OCI-LY1 (cell line): Measurements from ENCODE around the gene ATP1B3.

Experiments
- H2AFZ ChIP-seq: fragments of 200-600 bp; sonication (generic), shearing (Covaris generic); 2 replicates; pipeline ENCODE4 v1.6.0; 2014; ENCODE audit warnings: antibody characterized with exemption, mild to moderate bottlenecking, low read length
- H3F3A ChIP-seq: fragments of 200-600 bp; sonication (generic), shearing (Covaris generic); 2 replicates; pipeline ENCODE4 v1.6.0; 2014; ENCODE audit warnings: mild to moderate bottlenecking, antibody characterized with exemption, low read length, moderate library complexity; ENCODE audit not compliant: insufficient read depth
- H3K27ac ChIP-seq: fragments of 200-600 bp; sonication (generic); 2 replicates; pipeline ENCODE4 v1.5.1; 2014; ENCODE audit warnings: low read length, mixed run types, mild to moderate bottlenecking, low read depth; ENCODE audit not compliant: poor library complexity, severe bottlenecking
- H3K27me3 ChIP-seq: fragments of 200-600 bp; sonication (generic); 2 replicates; pipeline ENCODE4 v1.6.0; 2014; ENCODE audit warnings: antibody characterized with exemption, mild to moderate bottlenecking, low read length, moderate library complexity; ENCODE audit not compliant: insufficient read depth
- H3K36me3 ChIP-seq: fragments of 200-600 bp; sonication (generic); 2 replicates; pipeline ENCODE4 v1.6.1; 2014; ENCODE audit warnings: mild to moderate bottlenecking, antibody characterized with exemption, low read length, moderate library complexity, mixed read lengths; ENCODE audit not compliant: insufficient read depth
- H3K4me1 ChIP-seq: fragments of 200-600 bp; sonication (generic); 2 replicates; pipeline ENCODE4 v1.5.1; 2014; ENCODE audit warnings: mild to moderate bottlenecking, low read length, moderate library complexity; ENCODE audit not compliant: insufficient read depth, severe bottlenecking
- H3K4me2 ChIP-seq: fragments of 200-600 bp; sonication (generic), shearing (Covaris generic); 2 replicates; pipeline ENCODE4 v1.6.1; 2014; ENCODE audit warnings: low read length
- H3K4me3 ChIP-seq: fragments of 200-600 bp; sonication (generic); 2 replicates; pipeline ENCODE4 v1.5.1; 2014; ENCODE audit warnings: low read length, low read depth, mild to moderate bottlenecking, mixed read lengths; ENCODE audit not compliant: poor library complexity, severe bottlenecking
- H3K79me2 ChIP-seq: fragments of 200-600 bp; shearing (Covaris generic); 2 replicates; pipeline ENCODE4 v1.6.1; 2016; ENCODE audit warnings: mixed run types, low read length, mixed read lengths; ENCODE audit not compliant: insufficient read depth
- H3K9ac ChIP-seq: fragments of 200-600 bp; sonication (generic), shearing (Covaris generic); 2 replicates; pipeline ENCODE4 v1.6.1; 2014; ENCODE audit warnings: mild to moderate bottlenecking, low read length, mixed read lengths
- H3K9me2 ChIP-seq: fragments of 200-600 bp; sonication (generic), shearing (Covaris generic); 2 replicates; pipeline ENCODE4 v1.6.1; 2014; ENCODE audit warnings: low read depth, mild to moderate bottlenecking, low read length, mixed read lengths
- H3K9me3 ChIP-seq: fragments of 200-600 bp; shearing (Covaris generic); 2 replicates; pipeline ENCODE4 v1.6.1; 2014; ENCODE audit warnings: low read length, mixed read lengths
- H4K20me1 ChIP-seq: fragments of 200-600 bp; sonication (generic), shearing (Covaris generic); 2 replicates; pipeline ENCODE4 v1.6.0; 2016; ENCODE audit warnings: mild to moderate bottlenecking, low read length; ENCODE audit not compliant: insufficient read depth
- CTCF ChIP-seq: fragments of 200-600 bp; sonication (generic), shearing (Covaris generic); IDR thresholded peaks from 2 replicates; pipeline ENCODE4 v1.5.1; 2017; ENCODE audit warnings: mild to moderate bottlenecking, antibody characterized with exemption, low read length, moderate library complexity, mixed read lengths
- EZH2 ChIP-seq: fragments of 200-600 bp; sonication (generic), shearing (Covaris generic); IDR thresholded peaks from 2 replicates; pipeline ENCODE4 v1.8.0; 2017; ENCODE audit warnings: borderline replicate concordance, mixed run types, mild to moderate bottlenecking, antibody characterized with exemption, low read length, moderate library complexity, mixed read lengths

Gene ATP1B3

GRCh38 chr3:141878326-141878725, 1.9 kb downstream of the ATP1B3 start:
- Histone ChIP-seq H3F3A (no peaks in the 10 kb centered on the region), H3K36me3 (peaks cover 23% of the 10 kb centered on the region; the same call in 1 of the 2 replicates), H3K27ac (peak overlapping the region; percentile 58), H4K20me1 (no peaks in the 10 kb centered on the region), H3K79me2 (peaks cover 62% of the 10 kb centered on the region), H3K27me3 (no peaks in the 10 kb centered on the region), H3K4me2 (peak overlapping the region; percentile 83), H3K4me1 (peaks cover 49% of the 10 kb centered on the region), H3K9me2 (no peaks in the 10 kb centered on the region), H3K4me3 (peak overlapping the region; percentile 93), H3K9ac (peak overlapping the region; percentile 98), H2AFZ (no peak overlapping the region), H3K9me3 (no peaks in the 10 kb centered on the region)
- TF ChIP-seq EZH2: no peak
- no peak for TF ChIP-seq CTCF

GRCh38 chr3:141878817-141879216, 2.4 kb downstream of the ATP1B3 start:
- H3F3A ChIP-seq: no peaks in the 10 kb centered on the region
- TF ChIP-seq EZH2 (no peak), CTCF (no peak)
- H3K4me1 ChIP-seq: peaks cover 49% of the 10 kb centered on the region
- H3K36me3 ChIP-seq: peaks cover 23% of the 10 kb centered on the region; the same call in 1 of the 2 replicates
- peak overlapping the region; percentile 83 for H3K4me2 ChIP-seq
- peak overlapping the region; percentile 98 for H3K9ac ChIP-seq
- peak overlapping the region; percentile 93 for H3K4me3 ChIP-seq
- H4K20me1 ChIP-seq: no peaks in the 10 kb centered on the region
- peaks cover 67% of the 10 kb centered on the region for H3K79me2 ChIP-seq
- no peaks in the 10 kb centered on the region for H3K9me3 ChIP-seq
- H3K27ac ChIP-seq: no peak overlapping the region
- no peak overlapping the region for H2AFZ ChIP-seq
- no peaks in the 10 kb centered on the region for H3K9me2 ChIP-seq
- no peaks in the 10 kb centered on the region for H3K27me3 ChIP-seq

GRCh38 chr3:141881702-141882101, 5.3 kb downstream of the ATP1B3 start:
- H3K9me2 ChIP-seq: no peaks in the 10 kb centered on the region
- H3K27ac ChIP-seq: no peak overlapping the region
- H3K9ac ChIP-seq: no peak overlapping the region
- no peak overlapping the region for H2AFZ ChIP-seq
- no peak overlapping the region for H3K4me3 ChIP-seq
- no peaks in the 10 kb centered on the region for H4K20me1 ChIP-seq
- H3F3A ChIP-seq: no peaks in the 10 kb centered on the region
- peaks cover 48% of the 10 kb centered on the region for H3K36me3 ChIP-seq
- no peak for TF ChIP-seq EZH2
- no peak for TF ChIP-seq CTCF
- peaks cover 95% of the 10 kb centered on the region for H3K79me2 ChIP-seq
- peaks cover 39% of the 10 kb centered on the region for H3K4me1 ChIP-seq
- peak overlapping the region; percentile 7; the same call in 1 of the 2 replicates for H3K4me2 ChIP-seq
- H3K9me3 ChIP-seq: no peaks in the 10 kb centered on the region
- no peaks in the 10 kb centered on the region for H3K27me3 ChIP-seq
